HEK293 (cell line): Measurements from ENCODE around the gene RHBG.

Experiments used
- CTCF ChIA-PET: fragments of 350-600 bp; formaldehyde crosslinking; extraction: SDS; loops from one replicate; lab custom pipeline; 2021; ENCODE audit warnings: antibody characterized with exemption; lab: Yijun Ruan, JAX
- POLR2A ChIA-PET: fragments of 300-600 bp; formaldehyde crosslinking; extraction: SDS; loops from one replicate; lab custom pipeline; 2020; ENCODE audit warnings: antibody characterized with exemption, inconsistent platforms; lab: Yijun Ruan, JAX
- H3K27ac ChIP-seq: fragments of 200-500 bp; sonication (Bioruptor generic); 2 replicates; pipeline ENCODE4 v1.5.1; 2014; ENCODE audit warnings: low read depth, low read length, control low read depth, inconsistent platforms; ENCODE audit errors: extremely low read depth
- H3K36me3 ChIP-seq, 2 experiments: fragments of 200-500 bp in 1 of 2; sonication (Bioruptor generic) in 1 of 2; 1 replicate in 1 of 2; 2 replicates in 1 of 2; pipeline ENCODE4 v1.5.1; 2014 to 2017; ENCODE audit warnings: inconsistent platforms in 2 of 2, low read length in 2 of 2; ENCODE audit not compliant: control insufficient read depth in 2 of 2, insufficient read depth in 1 of 2
- H3K4me1 ChIP-seq: fragments of 200-500 bp; sonication (Bioruptor generic); 2 replicates; pipeline ENCODE4 v1.5.1; 2014; ENCODE audit warnings: mild to moderate bottlenecking, low read length, inconsistent platforms; ENCODE audit not compliant: control insufficient read depth, insufficient read depth
- H3K4me3 ChIP-seq: 2 replicates; pipeline ENCODE4 v1.5.1; 2011; ENCODE audit warnings: low read depth, mild to moderate bottlenecking, control low read depth, low read length, moderate library complexity
- H3K9me3 ChIP-seq: fragments of 200-500 bp; sonication (Bioruptor generic); 2 replicates; pipeline ENCODE4 v1.5.1; 2014; ENCODE audit warnings: low read depth, low read length, inconsistent platforms; ENCODE audit not compliant: control insufficient read depth, insufficient read depth
- EGR2 ChIP-seq: fragments of 450-650 bp; formaldehyde crosslinking; IDR thresholded peaks from 2 replicates; pipeline ENCODE4 v1.5.1; 2016; ENCODE audit warnings: low read depth, missing biosample characterization, missing genetic modification characterization
- HOXA7 ChIP-seq: sonication (generic); formaldehyde crosslinking; IDR thresholded peaks from 2 replicates; pipeline ENCODE4 v1.8.1; 2022; ENCODE audit warnings: missing genetic modification reagents, borderline replicate concordance
- KLF9 ChIP-seq: fragments of 450-650 bp; formaldehyde crosslinking; IDR thresholded peaks from 2 replicates; pipeline ENCODE4 v1.5.1; 2016; ENCODE audit warnings: missing biosample characterization, missing genetic modification characterization, low read depth
- MEIS1 ChIP-seq: sonication (generic); formaldehyde crosslinking; IDR thresholded peaks from 2 replicates; pipeline ENCODE4 v1.8.1; 2022; ENCODE audit warnings: missing genetic modification reagents, mild to moderate bottlenecking, borderline replicate concordance
- TCF7L2 ChIP-seq: IDR thresholded peaks from 2 replicates; pipeline ENCODE4 v1.6.1; 2011; ENCODE audit warnings: low read depth, mild to moderate bottlenecking, inconsistent platforms, low read length, moderate library complexity, borderline replicate concordance
- ZBTB48 ChIP-seq: fragments of 450-650 bp; formaldehyde crosslinking; IDR thresholded peaks from 2 replicates; pipeline ENCODE4 v1.5.1; 2016; ENCODE audit warnings: missing biosample characterization, missing genetic modification characterization
- ZBTB8A ChIP-seq: fragments of 450-650 bp; formaldehyde crosslinking; IDR thresholded peaks from 2 replicates; pipeline ENCODE4 v1.5.1; 2016; ENCODE audit warnings: missing biosample characterization, missing genetic modification characterization
- ZFHX2 ChIP-seq: fragments of 450-650 bp; formaldehyde crosslinking; conservative IDR thresholded peaks from 2 replicates; pipeline ENCODE4 v1.5.1; 2016; ENCODE audit warnings: missing biosample characterization, missing genetic modification characterization
- ZIC2 ChIP-seq: fragments of 450-650 bp; formaldehyde crosslinking; IDR thresholded peaks from 2 replicates; pipeline ENCODE4 v1.5.1; 2016; ENCODE audit warnings: missing biosample characterization, missing genetic modification characterization
- ZNF175 ChIP-seq: fragments of 450-650 bp; formaldehyde crosslinking; IDR thresholded peaks from 2 replicates; pipeline ENCODE4 v1.5.1; 2016; ENCODE audit warnings: missing biosample characterization, missing genetic modification characterization
- ZNF214 ChIP-seq: fragments of 450-650 bp; formaldehyde crosslinking; IDR thresholded peaks from 2 replicates; pipeline ENCODE4 v1.5.1; 2017; ENCODE audit warnings: missing biosample characterization, mild to moderate bottlenecking, missing genetic modification characterization, borderline replicate concordance
- ZNF24 ChIP-seq: fragments of 450-650 bp; formaldehyde crosslinking; IDR thresholded peaks from 2 replicates; pipeline ENCODE4 v1.5.1; 2016; ENCODE audit warnings: missing biosample characterization, missing genetic modification characterization
- ZNF366 ChIP-seq: fragments of 450-650 bp; formaldehyde crosslinking; conservative IDR thresholded peaks from 2 replicates; pipeline ENCODE4 v1.5.1; 2016; ENCODE audit warnings: missing biosample characterization, missing genetic modification characterization
- ZNF404 ChIP-seq: fragments of 450-650 bp; formaldehyde crosslinking; IDR thresholded peaks from 2 replicates; pipeline ENCODE4 v1.5.1; 2017; ENCODE audit warnings: missing biosample characterization, missing genetic modification characterization
- ZNF701 ChIP-seq: fragments of 450-650 bp; formaldehyde crosslinking; IDR thresholded peaks from 2 replicates; pipeline ENCODE4 v1.5.1; 2016; ENCODE audit warnings: missing biosample characterization, missing genetic modification characterization
- ZNF792 ChIP-seq: fragments of 450-650 bp; formaldehyde crosslinking; IDR thresholded peaks from 2 replicates; pipeline ENCODE4 v1.5.1; 2016; ENCODE audit warnings: missing biosample characterization, missing genetic modification characterization
- TF ChIP-seq, protein P1 (sequence below): fragments of 450-650 bp; IDR thresholded peaks from 2 replicates; pipeline ENCODE4 v1.5.1; 2018; ENCODE audit warnings: missing biosample characterization, missing genetic modification characterization
- TF ChIP-seq, protein P2 (sequence below): fragments of 450-650 bp; formaldehyde crosslinking; IDR thresholded peaks from 2 replicates; pipeline ENCODE4 v1.5.1; 2016; ENCODE audit warnings: missing biosample characterization, missing genetic modification characterization
- TF ChIP-seq, protein P3 (sequence below): fragments of 450-650 bp; formaldehyde crosslinking; IDR thresholded peaks from 2 replicates; pipeline ENCODE4 v1.5.1; 2016; ENCODE audit warnings: missing biosample characterization, missing genetic modification characterization
- TF ChIP-seq, protein P4 (sequence below): fragments of 450-650 bp; formaldehyde crosslinking; IDR thresholded peaks from 2 replicates; pipeline ENCODE4 v1.5.1; 2016; ENCODE audit warnings: missing biosample characterization, missing genetic modification characterization
- TF ChIP-seq, protein P5 (sequence below): fragments of 450-650 bp; formaldehyde crosslinking; IDR thresholded peaks from 2 replicates; pipeline ENCODE4 v1.5.1; 2017; ENCODE audit warnings: missing biosample characterization, missing genetic modification characterization
- TF ChIP-seq, protein P6 (sequence below): fragments of 450-650 bp; formaldehyde crosslinking; IDR thresholded peaks from 2 replicates; pipeline ENCODE4 v1.5.1; 2016; ENCODE audit warnings: missing biosample characterization, missing genetic modification characterization

The RHBG gene

DNA sequence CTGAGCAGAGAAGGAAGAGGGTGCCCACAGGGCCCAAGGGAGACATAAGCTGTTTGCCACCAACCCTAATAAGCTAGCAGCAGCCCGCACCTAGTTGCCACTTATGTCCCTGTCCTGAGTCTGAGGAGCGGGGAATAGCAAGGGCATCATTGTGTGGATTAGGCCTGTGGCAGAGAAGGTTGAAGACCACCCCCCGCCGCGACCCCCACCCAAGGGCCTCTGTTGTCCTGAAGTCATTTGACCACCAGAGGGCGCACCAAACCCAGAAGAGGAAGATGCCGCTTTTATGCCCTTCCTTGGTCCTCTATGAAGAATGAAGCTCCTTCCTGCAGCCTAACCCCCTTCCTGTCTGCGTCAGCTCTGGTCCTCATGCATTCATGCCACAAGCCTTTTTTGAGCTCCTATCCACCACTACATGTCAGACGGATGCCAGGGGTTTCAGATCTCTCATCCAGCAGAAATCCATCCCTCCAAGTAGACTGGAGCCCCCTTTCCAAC is 16.6 kb downstream of the RHBG start (continued):
- TF ChIP-seq, protein P1, sequence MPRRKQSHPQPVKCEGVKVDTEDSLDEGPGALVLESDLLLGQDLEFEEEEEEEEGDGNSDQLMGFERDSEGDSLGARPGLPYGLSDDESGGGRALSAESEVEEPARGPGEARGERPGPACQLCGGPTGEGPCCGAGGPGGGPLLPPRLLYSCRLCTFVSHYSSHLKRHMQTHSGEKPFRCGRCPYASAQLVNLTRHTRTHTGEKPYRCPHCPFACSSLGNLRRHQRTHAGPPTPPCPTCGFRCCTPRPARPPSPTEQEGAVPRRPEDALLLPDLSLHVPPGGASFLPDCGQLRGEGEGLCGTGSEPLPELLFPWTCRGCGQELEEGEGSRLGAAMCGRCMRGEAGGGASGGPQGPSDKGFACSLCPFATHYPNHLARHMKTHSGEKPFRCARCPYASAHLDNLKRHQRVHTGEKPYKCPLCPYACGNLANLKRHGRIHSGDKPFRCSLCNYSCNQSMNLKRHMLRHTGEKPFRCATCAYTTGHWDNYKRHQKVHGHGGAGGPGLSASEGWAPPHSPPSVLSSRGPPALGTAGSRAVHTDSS (tag by site-specific recombination), result peak; percentile 61
- TF ChIP-seq, protein P2, sequence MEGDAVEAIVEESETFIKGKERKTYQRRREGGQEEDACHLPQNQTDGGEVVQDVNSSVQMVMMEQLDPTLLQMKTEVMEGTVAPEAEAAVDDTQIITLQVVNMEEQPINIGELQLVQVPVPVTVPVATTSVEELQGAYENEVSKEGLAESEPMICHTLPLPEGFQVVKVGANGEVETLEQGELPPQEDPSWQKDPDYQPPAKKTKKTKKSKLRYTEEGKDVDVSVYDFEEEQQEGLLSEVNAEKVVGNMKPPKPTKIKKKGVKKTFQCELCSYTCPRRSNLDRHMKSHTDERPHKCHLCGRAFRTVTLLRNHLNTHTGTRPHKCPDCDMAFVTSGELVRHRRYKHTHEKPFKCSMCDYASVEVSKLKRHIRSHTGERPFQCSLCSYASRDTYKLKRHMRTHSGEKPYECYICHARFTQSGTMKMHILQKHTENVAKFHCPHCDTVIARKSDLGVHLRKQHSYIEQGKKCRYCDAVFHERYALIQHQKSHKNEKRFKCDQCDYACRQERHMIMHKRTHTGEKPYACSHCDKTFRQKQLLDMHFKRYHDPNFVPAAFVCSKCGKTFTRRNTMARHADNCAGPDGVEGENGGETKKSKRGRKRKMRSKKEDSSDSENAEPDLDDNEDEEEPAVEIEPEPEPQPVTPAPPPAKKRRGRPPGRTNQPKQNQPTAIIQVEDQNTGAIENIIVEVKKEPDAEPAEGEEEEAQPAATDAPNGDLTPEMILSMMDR, result peak; percentile 86
- TF ChIP-seq ZFHX2 (tag by site-specific recombination), result no peak
- TF ChIP-seq ZNF792 (tag by site-specific recombination), result no peak
- TF ChIP-seq MEIS1 (CRISPR knock-in tag), result no peak
- TF ChIP-seq HOXA7 (CRISPR knock-in tag), result no peak
- TF ChIP-seq ZNF175 (tag by site-specific recombination), result no peak
- 0 out of 2 replicates have a peak, but pooled peaks have one; percentile 27 for TF ChIP-seq ZNF24 (tag by site-specific recombination)
- TF ChIP-seq ZIC2 (tag by site-specific recombination), result peak; percentile 37
- TF ChIP-seq, protein P3, sequence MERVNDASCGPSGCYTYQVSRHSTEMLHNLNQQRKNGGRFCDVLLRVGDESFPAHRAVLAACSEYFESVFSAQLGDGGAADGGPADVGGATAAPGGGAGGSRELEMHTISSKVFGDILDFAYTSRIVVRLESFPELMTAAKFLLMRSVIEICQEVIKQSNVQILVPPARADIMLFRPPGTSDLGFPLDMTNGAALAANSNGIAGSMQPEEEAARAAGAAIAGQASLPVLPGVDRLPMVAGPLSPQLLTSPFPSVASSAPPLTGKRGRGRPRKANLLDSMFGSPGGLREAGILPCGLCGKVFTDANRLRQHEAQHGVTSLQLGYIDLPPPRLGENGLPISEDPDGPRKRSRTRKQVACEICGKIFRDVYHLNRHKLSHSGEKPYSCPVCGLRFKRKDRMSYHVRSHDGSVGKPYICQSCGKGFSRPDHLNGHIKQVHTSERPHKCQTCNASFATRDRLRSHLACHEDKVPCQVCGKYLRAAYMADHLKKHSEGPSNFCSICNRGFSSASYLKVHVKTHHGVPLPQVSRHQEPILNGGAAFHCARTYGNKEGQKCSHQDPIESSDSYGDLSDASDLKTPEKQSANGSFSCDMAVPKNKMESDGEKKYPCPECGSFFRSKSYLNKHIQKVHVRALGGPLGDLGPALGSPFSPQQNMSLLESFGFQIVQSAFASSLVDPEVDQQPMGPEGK (tag by site-specific recombination), result peak; percentile 76
- no peak; the same call in 1 of the 2 replicates for TF ChIP-seq ZBTB48 (tag by site-specific recombination)
- peak; percentile 61 for TF ChIP-seq ZNF366
- TF ChIP-seq, protein P4, sequence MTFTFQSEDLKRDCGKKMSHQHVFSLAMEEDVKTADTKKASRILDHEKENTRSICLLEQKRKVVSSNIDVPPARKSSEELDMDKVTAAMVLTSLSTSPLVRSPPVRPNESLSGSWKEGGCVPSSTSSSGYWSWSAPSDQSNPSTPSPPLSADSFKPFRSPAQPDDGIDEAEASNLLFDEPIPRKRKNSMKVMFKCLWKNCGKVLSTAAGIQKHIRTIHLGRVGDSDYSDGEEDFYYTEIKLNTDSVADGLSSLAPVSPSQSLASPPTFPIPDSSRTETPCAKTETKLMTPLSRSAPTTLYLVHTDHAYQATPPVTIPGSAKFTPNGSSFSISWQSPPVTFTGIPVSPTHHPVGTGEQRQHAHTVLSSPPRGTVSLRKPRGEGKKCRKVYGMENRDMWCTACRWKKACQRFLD, result no peak
- TF ChIP-seq, protein P5, sequence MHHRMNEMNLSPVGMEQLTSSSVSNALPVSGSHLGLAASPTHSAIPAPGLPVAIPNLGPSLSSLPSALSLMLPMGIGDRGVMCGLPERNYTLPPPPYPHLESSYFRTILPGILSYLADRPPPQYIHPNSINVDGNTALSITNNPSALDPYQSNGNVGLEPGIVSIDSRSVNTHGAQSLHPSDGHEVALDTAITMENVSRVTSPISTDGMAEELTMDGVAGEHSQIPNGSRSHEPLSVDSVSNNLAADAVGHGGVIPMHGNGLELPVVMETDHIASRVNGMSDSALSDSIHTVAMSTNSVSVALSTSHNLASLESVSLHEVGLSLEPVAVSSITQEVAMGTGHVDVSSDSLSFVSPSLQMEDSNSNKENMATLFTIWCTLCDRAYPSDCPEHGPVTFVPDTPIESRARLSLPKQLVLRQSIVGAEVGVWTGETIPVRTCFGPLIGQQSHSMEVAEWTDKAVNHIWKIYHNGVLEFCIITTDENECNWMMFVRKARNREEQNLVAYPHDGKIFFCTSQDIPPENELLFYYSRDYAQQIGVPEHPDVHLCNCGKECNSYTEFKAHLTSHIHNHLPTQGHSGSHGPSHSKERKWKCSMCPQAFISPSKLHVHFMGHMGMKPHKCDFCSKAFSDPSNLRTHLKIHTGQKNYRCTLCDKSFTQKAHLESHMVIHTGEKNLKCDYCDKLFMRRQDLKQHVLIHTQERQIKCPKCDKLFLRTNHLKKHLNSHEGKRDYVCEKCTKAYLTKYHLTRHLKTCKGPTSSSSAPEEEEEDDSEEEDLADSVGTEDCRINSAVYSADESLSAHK (tag by site-specific recombination), result no peak
- TF ChIP-seq TCF7L2, result no peak

DNA sequence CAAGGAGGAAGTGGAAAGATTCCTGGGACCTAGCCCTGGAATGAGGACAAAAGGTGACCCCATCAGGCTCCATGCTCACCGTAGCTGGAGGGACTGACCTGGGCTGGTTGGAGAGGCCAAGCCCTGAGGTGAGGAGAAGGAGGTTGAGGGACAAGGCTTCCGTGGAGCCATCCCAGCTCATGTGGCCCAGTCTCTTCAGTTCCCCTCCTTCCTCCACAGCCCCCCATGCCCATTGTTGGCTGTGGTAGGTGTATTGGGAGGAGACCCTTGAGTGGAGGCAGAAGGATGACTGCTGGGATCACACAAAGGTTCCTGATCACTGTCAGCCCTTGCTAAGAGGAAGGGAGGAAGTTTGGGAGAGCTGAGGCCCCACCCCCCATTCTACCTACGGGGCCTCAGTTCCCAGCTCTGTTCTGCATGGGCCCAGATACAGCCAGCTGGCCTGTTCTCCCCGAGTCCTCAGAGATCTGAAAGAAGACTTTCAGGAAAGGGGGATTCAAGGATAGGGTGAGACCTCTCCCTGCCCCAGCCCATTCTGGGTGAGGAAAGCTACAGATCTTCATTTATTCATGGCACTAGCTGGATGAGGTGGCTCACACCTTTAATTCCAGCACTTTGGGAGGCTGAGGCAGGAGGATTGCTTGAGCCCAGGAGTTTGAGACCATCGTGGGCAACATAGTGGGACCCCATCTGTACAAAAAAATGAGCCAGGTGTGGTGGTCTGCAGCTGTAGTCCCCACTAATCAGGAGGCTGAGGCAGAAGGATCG is 17.3 kb downstream of the RHBG start:
- no peaks in the 10 kb centered on the region for H3K4me1 ChIP-seq
- CTCF ChIA-PET, result interaction anchor here (0.5 to 17.5 kb wide), 71 partner anchors 7 to 1979 kb away, joined by 3 to 439 read pairs (median 5); partner anchors contain the start of genes MEF2D and TTC24
- H3K36me3 ChIP-seq, result no peaks in the 10 kb centered on the region
- no peaks in the 10 kb centered on the region for H3K9me3 ChIP-seq
- POLR2A ChIA-PET, result interaction anchor here (0.7 to 2.4 kb wide), 3 partner anchors 50 to 71 kb away, joined by 4 to 13 read pairs (median 7); no protein-coding TSS in a partner anchor
- H3K27ac ChIP-seq, result no peak overlapping the region
- H3K4me3 ChIP-seq, result no peak overlapping the region
- TF ChIP-seq ZNF214 (tag by site-specific recombination) (no peak), KLF9 (tag by site-specific recombination) (no peak), EGR2 (tag by site-specific recombination) (no peak), ZIC2 (tag by site-specific recombination) (no peak), MEIS1 (CRISPR knock-in tag) (no peak), ZNF404 (no peak), ZBTB48 (tag by site-specific recombination) (no peak), ZBTB8A (tag by site-specific recombination) (no peak), ZNF701 (tag by site-specific recombination) (no peak)
- TF ChIP-seq, protein P6, sequence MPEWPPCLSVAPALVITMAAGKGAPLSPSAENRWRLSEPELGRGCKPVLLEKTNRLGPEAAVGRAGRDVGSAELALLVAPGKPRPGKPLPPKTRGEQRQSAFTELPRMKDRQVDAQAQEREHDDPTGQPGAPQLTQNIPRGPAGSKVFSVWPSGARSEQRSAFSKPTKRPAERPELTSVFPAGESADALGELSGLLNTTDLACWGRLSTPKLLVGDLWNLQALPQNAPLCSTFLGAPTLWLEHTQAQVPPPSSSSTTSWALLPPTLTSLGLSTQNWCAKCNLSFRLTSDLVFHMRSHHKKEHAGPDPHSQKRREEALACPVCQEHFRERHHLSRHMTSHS (tag by site-specific recombination), result no peak
